Adipose tissue (tissue), 3 donors: ENCODE data around the gene ZNF273. TPM values are rescaled to one million over a fixed set of nuclear protein-coding genes. Genes with fewer than 3 reads are reported as not detected.
"Not testable (repeated sequence)": the region's sequence is repeated elsewhere in the genome, so short reads cannot be mapped to it uniquely, and the experiment has no call there.

Source experiments
- H3K27ac ChIP-seq: one replicate; pipeline ENCODE4 v1.5.1; 2013; ENCODE audit warnings: low read depth, low read length
- WGBS, 3 donors: extraction: QIAGEN DNeasy Blood & Tissue Kit; methylation state at CpG; one replicate each; pipeline ENCODE4 v1.1.7; 2013; 5-methylcytosine and 5-hydroxymethylcytosine counted together
- polyA plus RNA-seq, 3 donors: library from polyadenylated mRNA; stranded (reverse); fragments of 200-250 nt; gene quantifications; one replicate each; pipeline ENCODE4 v1.2.3, GENCODE V29; 2013
- donor health status: healthy with polysubstance abuse.
- donor health status: Bipolar disorder and iron deficiency.
- donor health status: healthy.

ZNF273 gene
- polyA plus RNA-seq, 3 donors: 1.1 to 3.9 (median 2.7) TPM

DNA sequence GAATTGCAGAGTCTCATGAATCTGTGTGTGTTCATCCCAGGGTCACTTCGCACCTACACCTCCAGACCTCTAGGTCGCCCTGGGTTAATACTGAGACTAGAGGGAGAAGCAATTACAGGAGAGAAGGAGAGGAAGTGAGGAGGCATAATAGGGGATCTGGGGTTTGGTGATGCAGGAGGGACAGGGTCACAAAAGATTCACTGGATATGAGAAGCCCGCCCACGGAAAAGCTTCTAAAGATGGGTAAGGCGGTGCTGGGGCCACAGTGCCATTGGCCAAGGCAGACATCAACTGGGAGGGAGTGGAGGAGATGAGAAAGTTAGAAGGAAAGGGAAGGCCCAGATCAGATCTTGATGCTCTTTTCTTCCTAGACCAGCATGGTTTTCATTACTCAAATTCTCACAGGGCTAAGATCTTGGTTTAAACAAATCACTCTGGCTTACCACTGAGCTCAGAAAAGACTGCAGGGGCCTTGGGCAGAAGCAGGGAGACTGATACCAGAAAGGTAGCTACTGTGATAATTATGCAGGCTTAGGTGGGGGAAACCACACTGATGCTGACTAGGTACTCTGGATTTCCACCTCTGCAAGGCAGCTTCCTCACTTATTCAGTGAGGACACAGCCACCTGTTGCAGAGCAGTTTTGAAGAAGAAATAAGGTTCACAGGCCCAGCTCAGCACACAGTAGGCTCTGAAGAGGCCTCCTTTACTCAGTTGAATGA, 17.4 kb upstream of the ZNF273 start:
- WGBS, 3 donors: 83 to 96% (median 95%) methylated on average over 5 of the region's 5 CpGs
- H3K27ac ChIP-seq: no peak overlapping the region

DNA sequence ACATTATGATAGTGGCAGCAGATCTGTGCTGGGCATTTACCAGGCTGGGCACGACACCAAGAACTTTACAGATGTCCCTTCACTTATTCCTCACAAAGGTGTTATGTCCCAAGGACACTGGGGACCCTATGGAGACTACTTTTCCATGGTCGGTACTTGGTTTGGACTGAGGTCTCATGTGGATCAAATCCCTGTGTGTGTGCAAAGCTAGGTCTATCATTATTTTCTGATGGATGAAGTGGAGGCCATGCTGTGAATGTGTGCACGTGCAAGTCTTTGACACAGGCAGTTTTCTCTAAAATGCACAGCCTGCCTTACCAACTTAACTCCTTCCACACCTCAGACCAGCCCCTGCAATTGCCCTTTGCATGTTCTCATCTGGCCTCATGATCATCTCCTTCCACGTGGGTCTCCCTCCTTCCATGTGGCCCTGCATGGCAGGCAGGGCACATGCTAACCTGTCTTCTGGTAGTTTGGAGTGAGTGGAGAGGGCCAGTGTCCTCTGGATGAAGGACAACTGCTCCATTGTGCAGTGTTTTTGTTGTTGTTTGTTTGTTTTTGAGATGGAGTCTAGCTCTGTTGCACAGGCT, 16.0 kb upstream of the ZNF273 start:
- 66 to 86% (median 84%) methylated on average over 4 of the region's 4 CpGs for WGBS, 3 donors

DNA sequence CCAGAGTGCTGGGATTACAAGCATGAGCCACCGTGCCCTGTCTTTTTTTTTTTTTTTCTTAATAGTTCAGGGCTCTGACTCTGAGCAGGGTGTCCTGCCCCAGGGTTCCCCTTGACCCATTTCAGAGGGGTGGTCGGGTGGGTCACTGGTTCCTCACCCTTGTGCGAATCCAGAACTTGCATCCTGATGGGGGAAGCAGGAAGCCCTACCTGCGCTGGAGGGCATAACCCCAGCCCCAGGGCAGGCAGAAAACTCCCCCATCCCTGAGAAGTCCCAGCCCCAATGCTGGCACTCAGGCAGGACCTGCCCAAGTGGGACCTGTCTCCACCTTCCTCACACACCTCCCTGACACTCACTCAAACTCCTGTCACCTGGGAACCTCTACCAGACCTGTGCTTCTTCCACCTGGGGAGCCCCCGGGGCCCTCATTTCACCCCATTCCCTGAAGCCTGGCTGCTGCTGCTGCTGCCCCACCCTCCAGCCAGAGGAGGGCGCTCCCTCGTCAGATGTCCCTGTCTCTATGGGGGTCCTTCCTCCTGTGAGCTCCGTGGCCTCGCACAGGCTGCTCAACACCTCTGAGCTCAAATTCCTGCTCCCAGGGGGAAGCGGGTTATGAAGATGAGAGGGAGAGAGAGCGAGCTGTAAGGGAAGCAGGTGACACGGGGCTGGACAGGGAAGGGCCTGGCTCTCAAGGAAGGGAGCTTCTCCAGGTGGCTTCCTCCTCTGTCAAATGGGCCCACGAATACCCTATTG, 15.1 kb upstream of the ZNF273 start:
- 15 to 20% (median 17%) methylated on average over 13 of the region's 13 CpGs for WGBS, 3 donors
- no peak overlapping the region for H3K27ac ChIP-seq

More for the DNA sequence above, 16.0 kb upstream of the ZNF273 start:
- no peak overlapping the region for H3K27ac ChIP-seq

DNA sequence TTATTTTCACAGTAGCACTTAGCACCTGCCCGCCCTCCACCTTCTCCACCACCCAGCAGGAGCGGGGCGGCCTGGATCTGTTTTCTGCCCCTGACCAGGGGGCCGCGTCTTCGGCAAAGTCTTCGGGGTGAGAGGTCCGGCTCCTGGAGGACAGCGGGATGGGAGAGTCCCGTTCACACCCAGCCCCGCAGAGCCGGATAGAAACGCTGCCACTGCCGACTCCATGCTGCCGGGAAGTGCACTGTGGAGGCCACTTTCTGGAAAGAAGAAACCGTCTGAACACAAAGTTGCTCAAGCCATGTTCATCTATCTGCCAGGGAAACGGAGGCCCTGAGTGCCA, 14.5 kb upstream of the ZNF273 start:
- no peak overlapping the region for H3K27ac ChIP-seq
- WGBS, 3 donors: 3 to 7% (median 3%) methylated on average over 17 of the region's 17 CpGs

DNA sequence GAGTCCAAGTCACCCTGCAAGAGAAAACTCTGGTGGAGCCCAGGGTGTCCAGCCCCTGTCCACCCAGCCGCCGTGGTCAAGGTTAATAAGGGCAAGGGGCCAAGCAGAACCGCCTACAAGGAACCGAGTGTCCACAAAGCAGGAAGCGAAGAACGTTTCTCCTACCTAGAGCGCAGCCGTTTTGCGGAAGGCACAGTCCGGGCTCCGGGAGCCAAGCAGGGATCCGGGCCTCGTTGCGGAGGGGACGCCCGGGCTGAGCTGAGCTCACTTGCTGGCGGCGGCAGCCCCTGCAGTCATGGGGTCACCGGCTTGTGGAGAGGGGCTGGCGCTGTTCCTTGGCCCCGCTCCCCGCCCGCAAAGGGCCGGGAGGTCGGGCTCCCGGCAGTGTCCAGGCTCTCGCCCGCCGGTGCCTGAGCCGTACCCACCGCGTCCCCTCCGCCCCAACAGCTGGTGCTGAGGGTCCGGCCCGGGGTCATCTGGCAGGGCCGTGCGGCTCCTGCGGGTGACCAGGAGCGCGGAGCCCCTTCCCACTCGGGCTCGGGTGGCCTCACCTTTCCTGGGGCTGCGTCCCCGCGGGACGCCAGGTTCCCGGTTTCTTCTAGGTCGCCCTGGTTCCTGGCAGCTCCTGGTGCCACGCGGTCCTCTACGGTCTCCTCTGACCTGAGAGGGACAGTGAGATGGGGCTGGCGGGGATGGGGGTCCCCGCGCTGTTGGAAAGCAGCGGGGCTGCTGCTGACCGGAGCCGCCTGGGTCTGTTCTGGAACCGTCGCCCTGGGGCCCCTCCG, 14.0 kb upstream of the ZNF273 start:
- WGBS, 3 donors: 3 to 14% (median 6%) methylated on average over 59 to 60 of the region's 60 CpGs
- H3K27ac ChIP-seq: no peak overlapping the region

DNA sequence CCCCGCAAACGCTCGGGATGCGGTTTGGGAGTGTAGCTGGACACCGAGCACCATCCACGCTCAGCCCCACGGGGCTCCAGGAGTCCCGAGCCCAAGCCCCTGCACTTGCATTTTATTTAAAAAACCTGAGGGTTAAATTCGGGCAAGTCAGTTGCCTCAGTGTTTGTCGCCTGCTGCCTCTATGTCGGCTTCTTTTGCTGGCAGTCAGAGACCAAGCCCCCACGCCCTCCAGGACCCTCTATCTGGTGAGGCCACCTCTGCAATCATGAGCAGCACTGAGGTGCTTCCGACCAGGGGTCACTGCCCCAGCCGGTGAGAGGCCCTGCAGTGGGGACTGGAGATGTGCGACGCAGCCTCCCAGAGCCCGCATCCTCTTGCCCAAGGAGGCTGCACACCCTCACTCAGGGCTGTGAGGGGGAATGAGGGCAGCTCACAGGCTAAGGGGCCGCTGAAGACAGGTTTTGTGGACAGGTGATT, 13.3 kb upstream of the ZNF273 start:
- no peak overlapping the region for H3K27ac ChIP-seq
- WGBS, 3 donors: 29 to 46% (median 41%) methylated on average over 18 of the region's 18 CpGs

DNA sequence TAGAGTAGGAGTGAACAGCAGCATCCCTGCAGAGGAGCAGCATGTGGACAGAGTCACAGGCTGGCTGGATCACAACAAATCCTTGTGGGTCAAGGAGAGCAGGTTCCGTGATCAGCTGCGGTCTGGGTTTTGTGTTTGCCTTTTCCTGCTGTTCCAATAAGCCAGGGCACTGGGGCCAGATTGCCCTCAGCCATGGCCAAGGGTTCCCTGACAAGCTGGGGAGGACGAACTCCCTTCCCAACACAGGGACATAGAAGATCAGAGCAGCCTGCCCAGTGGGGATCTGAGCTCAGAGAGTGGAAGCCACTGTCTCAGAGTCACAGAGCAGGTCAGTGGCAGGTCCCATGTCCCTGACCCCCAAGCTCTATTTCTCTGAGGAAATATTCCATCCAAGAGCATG, 12.8 kb upstream of the ZNF273 start:
- 54 to 91% (median 84%) methylated on average over 3 of the region's 3 CpGs for WGBS, 3 donors
- not testable (repeated sequence) for H3K27ac ChIP-seq

DNA sequence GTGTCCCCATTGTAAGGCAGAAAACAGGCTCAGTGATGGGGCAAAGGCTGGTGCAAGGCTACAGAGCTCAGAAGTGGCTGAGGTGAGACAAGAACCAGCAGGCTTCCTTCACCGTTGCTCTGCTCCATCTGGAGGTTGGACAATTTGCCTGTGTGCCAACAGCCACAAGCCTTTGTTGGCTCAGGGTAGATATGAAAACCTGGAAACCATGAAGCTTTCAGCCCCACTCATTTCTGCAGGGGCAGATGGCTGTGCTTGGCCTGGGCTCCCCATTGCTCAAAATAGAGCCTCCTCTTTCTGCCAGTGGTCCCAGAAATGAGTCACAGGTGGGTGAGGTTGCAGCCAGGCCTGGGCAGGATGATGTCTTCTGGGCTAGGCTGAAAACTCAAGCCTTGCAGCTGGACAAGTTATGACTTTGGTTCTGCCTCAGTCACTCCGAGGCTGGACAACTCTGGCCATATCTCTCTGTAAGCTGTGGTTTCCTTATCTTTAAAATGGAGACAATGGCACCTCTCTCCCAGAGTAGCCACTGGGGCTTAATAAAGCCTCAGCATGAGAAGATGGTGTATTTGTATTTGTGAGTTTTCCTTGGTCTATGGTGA, 12.2 kb upstream of the ZNF273 start:
- WGBS, 3 donors: 52 to 80% (median 78%) methylated on average over 2 of the region's 2 CpGs
- no peak overlapping the region for H3K27ac ChIP-seq

DNA sequence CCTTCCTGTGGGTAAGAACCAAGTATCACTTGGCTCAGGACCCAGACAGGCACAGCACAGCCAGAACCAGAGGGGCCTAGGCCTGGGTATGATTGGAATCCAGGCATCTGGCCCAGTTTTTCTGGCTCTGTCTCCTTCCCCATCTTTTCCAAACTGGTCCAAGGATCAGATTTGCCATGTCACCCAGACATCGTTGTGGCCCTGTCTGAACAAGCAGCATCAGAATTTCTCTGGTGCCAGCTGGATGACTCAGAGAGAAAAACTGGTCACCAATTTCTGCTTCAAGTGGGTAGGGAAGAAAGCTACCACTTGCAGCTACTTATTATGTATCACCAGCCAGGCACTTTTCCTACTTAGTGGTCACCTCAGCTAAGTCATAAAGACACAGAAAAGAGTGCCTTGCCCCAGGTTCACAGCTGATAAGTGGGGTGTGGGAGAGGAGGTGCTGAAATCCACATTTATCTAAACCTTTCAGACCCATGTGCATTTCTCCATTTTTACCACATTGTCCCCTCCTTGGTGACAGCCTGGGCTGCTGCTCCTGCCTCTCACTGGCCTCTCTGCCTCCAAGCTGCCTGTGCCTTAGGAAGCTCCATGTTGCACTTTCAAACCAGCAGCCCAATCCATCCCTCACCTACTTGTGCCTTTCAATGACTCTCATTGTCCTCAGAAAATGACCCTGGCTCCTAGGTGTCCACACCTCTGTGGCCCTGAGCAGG, 11.6 kb upstream of the ZNF273 start:
- H3K27ac ChIP-seq: not testable (repeated sequence)
- 65 to 72% (median 67%) methylated on average over 1 of the region's 1 CpG for WGBS, 3 donors

DNA sequence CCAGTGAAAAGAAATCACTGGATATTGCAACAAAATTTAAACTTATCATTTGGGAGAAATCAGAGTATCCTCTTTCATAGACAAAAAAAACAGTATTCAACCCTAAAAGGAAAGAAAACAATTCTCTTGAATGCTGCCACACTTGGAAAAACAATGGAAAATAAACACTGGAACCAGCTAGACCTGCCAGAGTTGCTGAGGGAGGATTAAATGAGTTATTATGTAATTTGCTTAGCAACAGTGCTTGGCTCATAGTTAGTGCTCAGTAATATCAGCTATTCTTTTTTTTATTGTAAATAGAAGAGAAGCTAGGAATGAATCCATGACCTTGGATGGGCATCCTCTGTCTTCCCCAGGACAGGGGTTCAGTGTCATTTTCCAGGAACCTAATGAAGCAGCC, 11.0 kb upstream of the ZNF273 start:
- H3K27ac ChIP-seq: no peak overlapping the region

DNA sequence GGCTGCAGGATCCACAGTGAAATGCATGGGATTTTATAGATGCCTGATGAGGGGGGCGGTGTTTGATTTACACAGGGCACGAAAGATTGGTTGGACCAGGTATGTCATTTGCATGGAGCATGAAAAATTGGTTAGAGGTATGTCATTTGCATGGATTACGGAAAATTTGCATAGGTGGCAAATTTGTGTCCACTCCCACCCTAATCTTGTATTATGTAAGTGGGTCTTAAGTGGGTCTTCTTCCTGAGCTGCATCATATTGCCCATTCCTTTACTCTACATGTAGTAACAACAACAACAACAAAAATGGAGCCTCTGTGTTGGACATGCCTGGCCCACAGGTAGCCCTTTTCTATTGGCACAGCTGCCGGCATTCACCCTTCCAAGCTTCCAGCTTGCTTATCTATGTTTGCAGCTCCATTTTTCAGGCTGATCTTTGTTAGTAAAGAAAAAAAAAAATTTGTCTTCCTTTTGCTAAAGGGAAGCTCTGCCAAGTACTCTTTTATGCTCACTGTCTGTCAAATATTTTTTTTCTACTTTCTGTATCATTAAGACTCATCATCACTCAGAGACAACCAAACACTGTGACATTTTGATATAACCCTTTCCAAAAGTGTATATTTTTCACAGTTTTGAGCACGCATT, 10.3 kb upstream of the ZNF273 start:
- H3K27ac ChIP-seq: no peak overlapping the region
- WGBS, 3 donors: 76 to 88% (median 85%) methylated on average over 5 of the region's 5 CpGs

DNA sequence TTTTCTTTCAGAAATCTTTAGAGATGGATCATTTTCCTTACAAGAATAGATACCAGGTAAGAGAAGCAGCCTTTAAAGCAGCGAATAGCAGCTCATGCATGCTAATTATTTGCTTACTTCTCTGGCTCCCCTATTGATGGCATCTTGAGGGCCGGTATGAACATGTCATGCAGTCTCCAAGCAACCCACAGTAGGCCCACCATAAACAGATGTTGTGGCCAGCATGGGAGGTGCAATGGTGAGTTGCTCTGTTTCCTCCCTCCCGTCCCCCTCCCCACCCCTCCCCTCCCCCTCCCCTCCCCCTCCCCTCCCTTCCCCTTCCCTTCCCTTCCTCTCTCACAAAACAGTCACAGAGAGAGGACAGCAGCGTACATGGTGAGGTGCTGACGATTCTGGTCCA, 9.7 kb upstream of the ZNF273 start:
- H3K27ac ChIP-seq: no peak overlapping the region
- 37 to 61% (median 57%) methylated on average over 3 to 5 of the region's 5 CpGs for WGBS, 3 donors

DNA sequence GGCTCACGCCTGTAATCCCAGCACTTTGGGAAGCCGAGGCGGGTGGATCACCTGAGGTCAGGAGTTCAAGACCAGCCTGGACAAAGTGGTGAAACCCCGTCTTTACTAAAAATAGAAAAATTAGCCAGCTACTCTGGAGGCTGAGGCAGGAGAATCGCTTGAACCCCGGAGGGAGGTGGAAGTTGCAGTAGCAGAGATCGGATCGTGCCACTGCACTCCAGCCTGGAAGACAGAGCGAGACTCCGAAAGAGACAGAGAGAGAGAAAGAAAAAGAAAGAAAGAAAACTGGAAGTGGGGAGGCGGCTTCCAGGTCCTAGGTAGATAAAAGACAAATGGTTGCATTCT, 640 bp upstream of the ZNF273 start:
- 43 to 70% (median 69%) methylated on average over 11 of the region's 11 CpGs for WGBS, 3 donors
- not testable (repeated sequence) for H3K27ac ChIP-seq

DNA sequence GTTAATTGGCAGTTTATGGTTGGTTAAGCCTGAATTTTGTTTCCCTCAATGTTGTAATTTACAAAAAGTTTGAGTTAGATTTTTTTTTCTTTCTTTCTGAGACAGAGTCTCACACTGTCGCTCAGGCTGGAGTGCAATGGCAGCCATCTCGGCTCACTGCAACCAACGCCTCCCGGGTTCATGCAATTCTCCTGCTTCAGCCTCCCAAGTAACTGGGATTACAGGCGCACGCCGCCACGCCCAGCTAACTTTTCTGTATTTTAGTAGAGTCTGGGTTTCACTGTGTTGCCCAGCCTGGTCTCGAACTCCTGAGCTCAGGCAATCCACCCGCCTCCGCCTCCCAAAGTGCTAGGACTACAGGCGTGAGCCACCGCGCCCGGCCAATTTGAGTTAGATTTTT, 935 bp downstream of the ZNF273 start:
- WGBS, 3 donors: 86 to 94% (median 90%) methylated on average over 15 of the region's 15 CpGs
- no peak overlapping the region for H3K27ac ChIP-seq

DNA sequence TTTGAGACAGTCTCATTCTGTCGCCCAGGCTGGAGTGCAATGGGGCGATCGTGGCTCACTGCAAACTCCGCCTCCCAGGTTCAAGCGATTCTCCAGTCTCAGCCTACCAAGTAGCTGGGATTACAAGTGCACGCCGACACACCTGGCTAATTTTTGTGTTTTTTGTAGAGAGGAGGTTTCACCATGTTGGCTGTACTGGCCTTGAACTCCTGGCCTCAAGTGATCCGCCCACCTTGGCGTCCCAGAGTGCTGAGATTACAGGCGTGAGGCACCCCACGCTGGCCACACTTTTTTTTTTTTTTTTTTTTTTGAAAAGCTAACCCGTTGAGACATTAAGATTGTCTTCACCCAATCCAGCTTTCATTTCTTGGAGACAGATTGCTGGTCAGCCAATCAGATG, 2.1 kb downstream of the ZNF273 start:
- no peak overlapping the region for H3K27ac ChIP-seq
- 77 to 92% (median 89%) methylated on average over 11 to 12 of the region's 12 CpGs for WGBS, 3 donors

DNA sequence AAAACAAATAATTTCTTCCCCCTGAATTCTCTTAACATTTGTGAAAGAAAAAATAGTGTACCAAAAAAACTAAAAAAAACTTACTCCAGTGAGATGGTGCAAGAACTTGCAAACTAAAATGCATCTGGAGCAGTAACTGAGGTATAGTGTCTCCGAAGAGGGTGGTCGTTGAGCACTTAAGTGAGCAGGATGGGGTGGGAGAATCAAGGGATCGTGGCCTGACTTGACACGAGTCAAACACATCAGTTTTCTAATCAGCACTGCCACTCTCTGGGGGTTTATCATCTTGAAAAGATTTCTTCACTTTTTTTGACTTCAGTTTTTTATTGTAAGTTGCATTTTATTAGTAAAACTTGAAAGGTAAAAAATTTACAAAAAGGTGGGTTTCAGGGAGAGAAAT, 2.5 kb downstream of the ZNF273 start:
- H3K27ac ChIP-seq: no peak overlapping the region
- 70 to 79% (median 73%) methylated on average over 4 of the region's 4 CpGs for WGBS, 3 donors

DNA sequence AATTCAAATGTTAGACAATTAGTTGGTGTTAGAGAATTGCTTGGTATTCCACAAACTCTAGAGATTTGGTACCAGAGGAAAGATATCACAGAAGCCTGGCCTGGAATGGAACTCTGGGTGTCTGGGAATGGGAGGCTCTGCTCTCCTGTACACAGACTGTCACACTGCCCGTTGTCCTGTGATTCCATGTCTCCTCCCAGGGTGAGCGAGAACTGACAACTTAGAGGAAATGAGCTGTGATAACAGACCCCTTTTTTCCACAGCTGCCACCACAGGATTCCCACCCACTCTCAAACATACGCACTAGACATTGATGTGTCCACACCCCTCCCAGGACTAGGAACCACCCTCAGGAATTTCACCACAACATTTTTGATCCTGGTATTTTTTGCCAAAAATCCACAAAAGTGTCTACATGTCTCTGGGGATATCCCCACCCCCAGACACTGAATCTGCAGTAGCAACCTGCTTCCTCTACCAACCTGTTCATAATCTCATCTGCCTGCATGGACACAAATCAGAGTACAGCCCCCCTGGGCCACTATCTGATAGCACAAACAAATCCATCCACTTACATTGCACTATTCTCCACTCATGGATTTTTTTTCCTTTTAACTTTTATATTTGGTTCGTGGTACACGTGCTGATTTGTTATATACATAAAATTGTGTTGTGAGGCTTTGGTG, 4.7 kb downstream of the ZNF273 start:
- 47 to 61% (median 50%) methylated on average over 5 of the region's 5 CpGs for WGBS, 3 donors
- no peak overlapping the region for H3K27ac ChIP-seq
